A673 (cell line): ENCODE measurements around the gene GPR37L1. TPM values are rescaled to one million over a fixed set of nuclear protein-coding genes. Genes with fewer than 3 reads are reported as not detected.

ENCODE experiments used
- BruUV-seq: library from RNA; stranded (reverse); fragments of 400-500 nt; replicated peaks from 2 replicates; lab custom pipeline; 2021; lab: Mats Ljungman, UMichigan
- CTCF ChIA-PET: fragments of 300-600 bp; sonication (Branson Sonifier 250); formaldehyde crosslinking; loops from one replicate; lab custom pipeline; 2022; ENCODE audit warnings: antibody characterized with exemption; lab: Charles Lee
- POLR2A ChIA-PET: fragments of 300-600 bp; sonication (Branson Sonifier 250); formaldehyde crosslinking; loops from one replicate; lab custom pipeline; 2022; ENCODE audit warnings: antibody characterized with exemption; ENCODE audit not compliant: low non-redundant PET; lab: Charles Lee
- DNase-seq: peaks from one replicate; pipeline ENCODE4 v3.0.0-alpha.2; 2015; ENCODE audit warnings: low spot score
- H3K27ac ChIP-seq: fragments of 200-600 bp; sonication (generic); 2 replicates; pipeline ENCODE4 v1.5.1; 2016; ENCODE audit warnings: mixed run types, low read depth, mild to moderate bottlenecking, mixed read lengths, antibody characterized with exemption, low read length; ENCODE audit not compliant: poor library complexity, severe bottlenecking
- H3K27me3 ChIP-seq: fragments of 200-600 bp; sonication (generic); replicated peaks from 2 replicates; pipeline ENCODE4 v1.6.1; 2017; ENCODE audit warnings: mixed run types, low read depth, mild to moderate bottlenecking, mixed read lengths, antibody characterized with exemption, low read length; ENCODE audit not compliant: insufficient read depth, poor library complexity
- H3K36me3 ChIP-seq: fragments of 200-600 bp; sonication (generic); 2 replicates; pipeline ENCODE4 v1.6.1; 2016; ENCODE audit warnings: mixed run types, mild to moderate bottlenecking, mixed read lengths, antibody characterized with exemption, low read length; ENCODE audit not compliant: insufficient read depth, poor library complexity, severe bottlenecking
- H3K4me1 ChIP-seq: fragments of 200-600 bp; sonication (generic); 2 replicates; pipeline ENCODE4 v1.6.1; 2017; ENCODE audit warnings: mixed run types, mild to moderate bottlenecking, mixed read lengths, antibody characterized with exemption, low read length; ENCODE audit not compliant: insufficient read depth, poor library complexity, severe bottlenecking
- H3K4me3 ChIP-seq: fragments of 200-600 bp; sonication (generic); 2 replicates; pipeline ENCODE4 v1.5.1; 2016; ENCODE audit warnings: low read depth, mixed run types, mild to moderate bottlenecking, mixed read lengths, low read length; ENCODE audit not compliant: poor library complexity, severe bottlenecking
- H3K9me3 ChIP-seq: fragments of 200-600 bp; sonication (generic); 2 replicates; pipeline ENCODE4 v1.6.1; 2016; ENCODE audit warnings: mixed run types, low read depth, mild to moderate bottlenecking, mixed read lengths, antibody characterized with exemption, low read length; ENCODE audit not compliant: poor library complexity, severe bottlenecking
- CTCF ChIP-seq: fragments of 300-800, 200-600 bp; sonication (generic); conservative IDR thresholded peaks from 2 replicates; pipeline ENCODE4 v1.5.1; 2017; ENCODE audit warnings: low read depth, mild to moderate bottlenecking, antibody characterized with exemption, low read length, moderate library complexity, mixed read lengths
- EZH2 ChIP-seq: fragments of 200-600 bp; sonication (generic); IDR thresholded peaks from 2 replicates; pipeline ENCODE4 v1.6.1; 2017; ENCODE audit warnings: borderline replicate concordance, low read depth, mild to moderate bottlenecking, mixed read lengths, antibody characterized with exemption, low read length; ENCODE audit not compliant: poor library complexity, severe bottlenecking
- intact Hi-C: fragments of 100-400 bp; cut with micrococcal nuclease; formaldehyde crosslinking; loops from one replicate; pipeline ENCODE4 v1.10.0; 2022; ENCODE audit not compliant: unreplicated experiment
- total RNA-seq: library from RNA; stranded (reverse); gene quantifications from 2 replicates; pipeline ENCODE4 v1.2.3, GENCODE V29; 2021

The GPR37L1 gene
- total RNA-seq, 1 experiment from 2014 or later: not detected

- no TSS peak for BruUV-seq
- CTCF ChIA-PET: no interaction called here
Measured at GRCh38 chr1:202127061-202127460, 4.3 kb downstream of the GPR37L1 start.

GRCh38 chr1:202127836-202128622, 5.3 kb downstream of the GPR37L1 start:
- TF ChIP-seq CTCF (no peak), EZH2 (no peak)
- ChIA-PET CTCF (no interaction called here), POLR2A (no interaction called here)
- intact Hi-C loops: no loop called here
- Histone ChIP-seq H3K9me3 (no peaks in the 10 kb centered on the region), H3K4me1 (peaks cover 4% of the 10 kb centered on the region), H3K27me3 (no peaks in the 10 kb centered on the region), H3K27ac (no peak overlapping the region), H3K36me3 (peaks cover 6% of the 10 kb centered on the region), H3K4me3 (no peak overlapping the region)
- no peak for DNase-seq
- BruUV-seq: no TSS peak

More at GRCh38 chr1:202127061-202127460, 4.3 kb downstream of the GPR37L1 start:
- no peaks in the 10 kb centered on the region for H3K9me3 ChIP-seq
- H3K27me3 ChIP-seq: no peaks in the 10 kb centered on the region
- no peaks in the 10 kb centered on the region for H3K36me3 ChIP-seq
- POLR2A ChIA-PET: no interaction called here
- peak; percentile 27 for DNase-seq
- H3K4me3 ChIP-seq: no peak overlapping the region
- no peak for TF ChIP-seq CTCF
- TF ChIP-seq EZH2: no peak
- intact Hi-C loops: no loop called here
- H3K27ac ChIP-seq: no peak overlapping the region
- peaks cover 4% of the 10 kb centered on the region for H3K4me1 ChIP-seq

- POLR2A ChIA-PET: no interaction called here
- CTCF ChIA-PET: no interaction called here
- Histone ChIP-seq H3K4me1 (peaks cover 4% of the 10 kb centered on the region), H3K27me3 (no peaks in the 10 kb centered on the region), H3K4me3 (no peak overlapping the region), H3K36me3 (peaks cover 16% of the 10 kb centered on the region), H3K9me3 (no peaks in the 10 kb centered on the region), H3K27ac (no peak overlapping the region)
- no TSS peak for BruUV-seq
- no peak for DNase-seq
- TF ChIP-seq EZH2 (no peak), CTCF (no peak)
- intact Hi-C loops: loop anchor here (10.0 kb wide), 2 partner anchors 235 to 595 kb away; partner anchors contain the start of gene NAV1
Measured at GRCh38 chr1:202129453-202130296, 7.0 kb downstream of the GPR37L1 start.
